Measurements from ENCODE around the gene GRIK5. TPM values are rescaled to one million over a fixed set of nuclear protein-coding genes. Genes with fewer than 3 reads are reported as not detected.

Gene GRIK5
- polyA plus RNA-seq, 1 experiment, result 0.05 TPM

DNA sequence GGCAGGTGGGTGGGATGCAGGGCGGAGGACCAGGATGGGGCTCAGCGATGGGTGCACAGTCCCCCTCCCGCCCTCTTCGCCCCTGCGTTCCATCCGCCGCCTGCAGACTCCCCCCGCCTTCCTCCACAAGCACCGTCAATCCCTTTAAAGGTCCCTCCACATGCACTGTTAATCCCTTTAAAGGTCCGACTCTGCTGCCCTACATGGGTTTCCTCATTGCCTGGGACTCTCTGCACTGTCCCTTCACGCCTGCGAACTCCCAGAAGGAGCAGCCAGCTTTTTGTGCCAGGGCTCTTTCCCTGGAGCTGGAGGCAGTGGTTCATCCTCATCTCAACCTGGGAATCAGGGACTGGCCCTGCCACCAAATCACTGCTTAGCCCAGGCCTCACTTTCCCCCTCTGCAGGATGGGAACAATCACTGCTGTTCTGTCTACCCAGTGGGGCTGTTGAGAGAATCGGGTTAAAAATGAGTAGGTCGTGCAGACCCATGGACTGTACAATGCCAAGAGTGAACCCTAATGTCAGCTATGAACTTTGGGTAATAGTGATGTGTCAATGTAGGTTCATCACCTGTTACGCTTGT lies 26.3 kb upstream of the GRIK5 start:
- TF ChIP-seq, protein P1, sequence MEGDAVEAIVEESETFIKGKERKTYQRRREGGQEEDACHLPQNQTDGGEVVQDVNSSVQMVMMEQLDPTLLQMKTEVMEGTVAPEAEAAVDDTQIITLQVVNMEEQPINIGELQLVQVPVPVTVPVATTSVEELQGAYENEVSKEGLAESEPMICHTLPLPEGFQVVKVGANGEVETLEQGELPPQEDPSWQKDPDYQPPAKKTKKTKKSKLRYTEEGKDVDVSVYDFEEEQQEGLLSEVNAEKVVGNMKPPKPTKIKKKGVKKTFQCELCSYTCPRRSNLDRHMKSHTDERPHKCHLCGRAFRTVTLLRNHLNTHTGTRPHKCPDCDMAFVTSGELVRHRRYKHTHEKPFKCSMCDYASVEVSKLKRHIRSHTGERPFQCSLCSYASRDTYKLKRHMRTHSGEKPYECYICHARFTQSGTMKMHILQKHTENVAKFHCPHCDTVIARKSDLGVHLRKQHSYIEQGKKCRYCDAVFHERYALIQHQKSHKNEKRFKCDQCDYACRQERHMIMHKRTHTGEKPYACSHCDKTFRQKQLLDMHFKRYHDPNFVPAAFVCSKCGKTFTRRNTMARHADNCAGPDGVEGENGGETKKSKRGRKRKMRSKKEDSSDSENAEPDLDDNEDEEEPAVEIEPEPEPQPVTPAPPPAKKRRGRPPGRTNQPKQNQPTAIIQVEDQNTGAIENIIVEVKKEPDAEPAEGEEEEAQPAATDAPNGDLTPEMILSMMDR (IDR thresholded peaks at IDR 0.05; ENCODE audit: low read depth, low read length), result no peak
- no peaks in the 10 kb centered on the region; the same call in 1 of the 2 replicates for H3K9me3 ChIP-seq (ENCODE audit: control insufficient read depth, insufficient read depth, low read length)
- no peak for DNase-seq (ENCODE audit: low read depth, low spot score)
- POLR2A ChIA-PET, result no interaction called here
- no peaks in the 10 kb centered on the region for H3K27me3 ChIP-seq (ENCODE audit: control insufficient read depth, insufficient read depth, low read length)
- no peak overlapping the region for H3K4me3 ChIP-seq (ENCODE audit: low read depth, low read length)
- no peak overlapping the region for H3K27ac ChIP-seq (ENCODE audit: low read depth, low read length)
- CTCF ChIA-PET, result interaction anchor here (0.7 to 3.6 kb wide), 4 partner anchors 12 to 467 kb away, joined by 5 to 16 read pairs (median 6); partner anchors contain the start of gene POU2F2

GRCh38 chr19:42095814-42096230 lies 25.8 kb upstream of the GRIK5 start:
- DNase-seq (ENCODE audit: low read depth, low spot score), result no peak
- POLR2A ChIA-PET, result no interaction called here
- CTCF ChIA-PET, result interaction anchor here (0.7 to 3.6 kb wide), 2 partner anchors 13 to 80 kb away, joined by 6 to 16 read pairs; no protein-coding TSS in a partner anchor

DNA sequence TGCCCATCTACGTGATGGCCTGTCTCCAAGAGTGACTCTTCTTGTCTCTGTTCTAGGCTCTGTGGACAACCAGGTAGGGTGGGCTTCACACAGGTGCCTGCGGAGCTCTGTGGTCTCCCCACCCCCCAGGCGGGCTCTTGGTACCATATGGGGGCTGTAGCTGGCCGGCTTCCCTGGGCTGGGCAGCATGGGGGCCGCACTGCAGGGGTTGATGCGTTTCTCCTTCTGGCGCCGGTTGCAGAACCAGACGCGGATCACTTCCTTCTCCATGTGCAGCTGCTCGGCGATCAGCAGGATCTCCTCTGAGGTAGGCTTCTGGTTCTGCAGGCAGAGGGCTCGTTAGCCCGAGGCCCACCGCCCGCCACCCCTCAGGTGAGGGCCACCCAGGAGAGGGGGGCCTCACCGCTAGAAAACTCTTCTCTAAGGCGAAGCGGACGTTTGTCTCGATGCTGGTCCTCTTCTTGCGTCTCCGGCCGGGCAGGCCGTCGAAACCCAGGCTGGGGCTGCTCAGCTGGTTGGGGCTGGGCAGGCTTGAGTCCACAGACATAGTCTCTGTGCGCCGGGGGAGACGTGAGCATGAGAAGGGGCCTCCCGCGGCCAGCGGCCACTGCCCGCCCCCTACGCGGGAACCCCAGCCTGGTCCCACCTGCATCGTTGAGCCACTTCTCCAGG lies 25.3 kb upstream of the GRIK5 start:
- DNase-seq (ENCODE audit: low read depth, low spot score), result no peak
- Histone ChIP-seq H3K27ac (ENCODE audit: low read depth, low read length) (no peak overlapping the region), H3K4me3 (ENCODE audit: low read depth, low read length) (no peak overlapping the region), H3K9me3 (ENCODE audit: control insufficient read depth, insufficient read depth, low read length) (no peaks in the 10 kb centered on the region; the same call in 1 of the 2 replicates), H3K27me3 (ENCODE audit: control insufficient read depth, insufficient read depth, low read length) (no peaks in the 10 kb centered on the region)
- ChIA-PET CTCF (interaction anchor here (0.5 to 3.6 kb wide), 3 partner anchors 13 to 129 kb away, joined by 6 to 16 read pairs (median 8); no protein-coding TSS in a partner anchor), POLR2A (no interaction called here)
- TF ChIP-seq, protein P1 (IDR thresholded peaks at IDR 0.05; ENCODE audit: low read depth, low read length), result no peak

More at GRCh38 chr19:42095814-42096230, 25.8 kb upstream of the GRIK5 start:
- H3K27ac ChIP-seq (ENCODE audit: low read depth, low read length), result no peak overlapping the region
- no peak overlapping the region for H3K4me3 ChIP-seq (ENCODE audit: low read depth, low read length)
- no peaks in the 10 kb centered on the region for H3K27me3 ChIP-seq (ENCODE audit: control insufficient read depth, insufficient read depth, low read length)
- H3K9me3 ChIP-seq (ENCODE audit: control insufficient read depth, insufficient read depth, low read length), result no peaks in the 10 kb centered on the region; the same call in 1 of the 2 replicates
- TF ChIP-seq, protein P1 (IDR thresholded peaks at IDR 0.05; ENCODE audit: low read depth, low read length), result no peak

DNA sequence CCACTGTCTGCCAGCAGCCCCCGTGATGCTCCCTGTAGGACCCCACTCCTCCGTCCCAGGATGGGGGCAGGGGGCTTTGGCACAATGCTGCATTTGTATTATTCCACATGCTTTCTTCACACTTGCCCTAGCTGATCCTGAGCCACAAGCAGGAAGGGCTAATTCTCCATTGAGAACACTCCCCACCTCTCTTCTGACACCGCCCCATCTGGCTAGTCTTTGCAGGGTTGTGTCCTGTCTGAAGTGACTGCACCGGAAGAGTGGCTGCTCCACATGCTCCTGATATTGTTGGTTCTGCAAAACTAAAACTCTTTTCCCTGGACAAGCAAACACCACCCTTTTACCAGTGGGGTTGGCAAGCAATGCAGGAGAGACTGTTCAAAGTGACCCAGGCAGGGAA lies 23.9 kb upstream of the GRIK5 start:
- Histone ChIP-seq H3K27ac (ENCODE audit: low read depth, low read length) (no peak overlapping the region), H3K4me3 (ENCODE audit: low read depth, low read length) (no peak overlapping the region), H3K9me3 (ENCODE audit: control insufficient read depth, insufficient read depth, low read length) (no peaks in the 10 kb centered on the region; the same call in 1 of the 2 replicates), H3K27me3 (ENCODE audit: control insufficient read depth, insufficient read depth, low read length) (no peaks in the 10 kb centered on the region)
- TF ChIP-seq, protein P1 (IDR thresholded peaks at IDR 0.05; ENCODE audit: low read depth, low read length), result no peak
- DNase-seq (ENCODE audit: low read depth, low spot score), result no peak
- CTCF ChIA-PET, result interaction anchor here (3.6 kb wide), 1 partner anchor 15 kb away, joined by 16 read pairs; no protein-coding TSS in a partner anchor
- POLR2A ChIA-PET, result no interaction called here

DNA sequence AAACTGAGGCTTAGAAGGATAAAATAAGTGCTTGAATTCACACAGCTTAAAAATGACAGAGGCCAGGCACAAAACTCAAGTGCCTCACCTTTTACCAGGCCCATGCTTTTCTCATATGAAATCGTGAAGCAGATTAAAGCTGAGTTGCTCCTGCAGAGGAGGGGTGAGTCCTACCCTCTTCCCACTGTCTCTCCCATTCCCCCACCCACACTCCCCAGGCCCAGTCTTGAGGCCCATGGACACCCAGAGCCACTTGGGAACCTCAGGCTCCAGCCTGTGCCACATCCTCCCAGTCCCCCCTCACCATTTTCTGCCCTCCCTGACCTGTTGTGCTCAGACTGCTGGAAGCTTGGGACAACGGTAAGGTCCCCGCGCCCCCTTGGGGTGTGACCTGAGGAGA lies 23.5 kb upstream of the GRIK5 start:
- Histone ChIP-seq H3K4me3 (ENCODE audit: low read depth, low read length) (no peak overlapping the region), H3K27me3 (ENCODE audit: control insufficient read depth, insufficient read depth, low read length) (no peaks in the 10 kb centered on the region), H3K27ac (ENCODE audit: low read depth, low read length) (no peak overlapping the region), H3K9me3 (ENCODE audit: control insufficient read depth, insufficient read depth, low read length) (no peaks in the 10 kb centered on the region; the same call in 1 of the 2 replicates)
- ChIA-PET POLR2A (no interaction called here), CTCF (interaction anchor here (3.6 kb wide), 1 partner anchor 15 kb away, joined by 16 read pairs; no protein-coding TSS in a partner anchor)
- DNase-seq (ENCODE audit: low read depth, low spot score), result no peak
- TF ChIP-seq, protein P1 (IDR thresholded peaks at IDR 0.05; ENCODE audit: low read depth, low read length), result no peak
